K562 (cell line): ENCODE data around the gene PAK1IP1. TPM values are rescaled to one million over a fixed set of nuclear protein-coding genes. Genes with fewer than 3 reads are reported as not detected.

ENCODE experiments used
- CHCHD3 ChIP-seq: fragments of 250-450 bp; sonication (Bioruptor Pico); IDR thresholded peaks from 2 replicates; pipeline ENCODE4 v2.1.2; 2022; ENCODE audit warnings: mild to moderate bottlenecking
- ETV1 ChIP-seq: fragments of 450-650 bp; conservative IDR thresholded peaks from 2 replicates; pipeline ENCODE4 v1.6.1; 2016; ENCODE audit warnings: missing genetic modification characterization, control low read depth, low read depth, missing compliant biosample characterization
- GTF2F1 ChIP-seq: IDR thresholded peaks from 2 replicates; pipeline ENCODE4 v1.6.1; 2011; ENCODE audit warnings: low read depth, low read length, improper control_type of control experiment
- HDAC1 ChIP-seq, 2 experiments: fragments of 450-650 bp; IDR thresholded peaks; 2 replicates each; pipeline ENCODE4 v1.6.1; 2016 to 2017; ENCODE audit warnings: inconsistent platforms in 1 of 2, mild to moderate bottlenecking in 1 of 2, moderate library complexity in 1 of 2
- HDAC6 ChIP-seq: IDR thresholded peaks from 2 replicates; pipeline ENCODE4 v1.6.1; 2012; ENCODE audit warnings: low read depth, mild to moderate bottlenecking, control low read depth, inconsistent platforms, low read length, moderate library complexity
- HNRNPUL1 ChIP-seq: fragments of 200-400 bp; formaldehyde crosslinking; IDR thresholded peaks from 2 replicates; pipeline ENCODE4 v1.6.1; 2017; ENCODE audit warnings: low read length
- NFIC ChIP-seq: fragments of 450-650 bp; IDR thresholded peaks from 2 replicates; pipeline ENCODE4 v1.6.1; 2017; ENCODE audit warnings: mild to moderate bottlenecking, inconsistent platforms
- NRF1 ChIP-seq, 2 experiments: fragments of 450-650 bp; IDR thresholded peaks in 1 of 2; conservative IDR thresholded peaks in 1 of 2; 2 replicates each; pipeline ENCODE4 v1.6.1; 2014; ENCODE audit warnings: mild to moderate bottlenecking in 2 of 2
- POLR3A ChIP-seq: IDR thresholded peaks from 2 replicates; pipeline ENCODE4 v1.6.1; 2011; ENCODE audit warnings: borderline replicate concordance, mild to moderate bottlenecking, moderate library complexity; ENCODE audit not compliant: insufficient read length, insufficient read depth; ENCODE audit errors: extremely low read depth
- PURB ChIP-seq: sonication (generic); formaldehyde crosslinking; IDR thresholded peaks from 2 replicates; pipeline ENCODE4 v1.9.0; 2021; ENCODE audit warnings: low read depth, mild to moderate bottlenecking, missing genetic modification reagents
- RBM25 ChIP-seq: fragments of 200-400 bp; formaldehyde crosslinking; IDR thresholded peaks from 2 replicates; pipeline ENCODE4 v1.6.1; 2018; ENCODE audit warnings: low read length, low read depth, moderate library complexity; ENCODE audit not compliant: severe bottlenecking
- RBM34 ChIP-seq: fragments of 200-400 bp; formaldehyde crosslinking; IDR thresholded peaks from 2 replicates; pipeline ENCODE4 v1.6.1; 2018; ENCODE audit warnings: low read length, borderline replicate concordance; ENCODE audit not compliant: insufficient read depth
- RFX5 ChIP-seq: IDR thresholded peaks from 2 replicates; pipeline ENCODE4 v1.6.1; 2011; ENCODE audit warnings: low read depth, mild to moderate bottlenecking, improper control_type of control experiment, low read length
- SIN3B ChIP-seq: fragments of 450-650 bp; IDR thresholded peaks from 2 replicates; pipeline ENCODE4 v1.6.1; 2017; ENCODE audit warnings: low read depth, mild to moderate bottlenecking, moderate library complexity
- SMARCA4 ChIP-seq: fragments of 450-650 bp; IDR thresholded peaks from 2 replicates; pipeline ENCODE4 v1.6.1; 2016
- SMARCB1 ChIP-seq: IDR thresholded peaks from 2 replicates; pipeline ENCODE4 v1.6.1; 2011; ENCODE audit warnings: improper control_type of control experiment, low read depth; ENCODE audit not compliant: insufficient read length
- SRSF1 ChIP-seq: fragments of 200-400 bp; formaldehyde crosslinking; IDR thresholded peaks from 2 replicates; pipeline ENCODE4 v1.6.1; 2017; ENCODE audit warnings: mild to moderate bottlenecking, low read depth, low read length, moderate library complexity
- TAF9B ChIP-seq: fragments of 450-650 bp; IDR thresholded peaks from 2 replicates; pipeline ENCODE4 v1.6.1; 2018; ENCODE audit warnings: mild to moderate bottlenecking; ENCODE audit not compliant: partially characterized antibody
- ZFP1 ChIP-seq: fragments of 450-650 bp; formaldehyde crosslinking; IDR thresholded peaks from 2 replicates; pipeline ENCODE4 v1.4.0; 2020; ENCODE audit warnings: mild to moderate bottlenecking, mixed read lengths
- ZNF253 ChIP-seq: fragments of 250-450 bp; sonication (Bioruptor Pico); conservative IDR thresholded peaks from 2 replicates; pipeline ENCODE4 v1.6.1; 2021; ENCODE audit warnings: mild to moderate bottlenecking
- ZNF584 ChIP-seq: fragments of 200-800 bp; sonication (Bioruptor generic); IDR thresholded peaks from 2 replicates; pipeline ENCODE4 v1.6.1; 2016; ENCODE audit warnings: low read depth, mild to moderate bottlenecking, missing genetic modification characterization, missing compliant biosample characterization
- ZNF79 ChIP-seq: fragments of 250-450 bp; sonication (Bioruptor Pico); IDR thresholded peaks from 2 replicates; pipeline ENCODE4 v1.4.0; 2020; ENCODE audit warnings: low read depth, mild to moderate bottlenecking, moderate library complexity
- polyA plus RNA-seq, 8 experiments: library from polyadenylated mRNA; depleted of rRNA in 4 of 8; stranded (reverse) in 5 of 8; unstranded in 3 of 8; fragments of >200 nt; fragmentation: Nextera tagmentation in 2 of 8; fragmentation: Illumina TruSeq in 1 of 8; extraction: Ambion mirVana in 2 of 8; extraction: Trizol in 1 of 8; gene quantifications; 2 replicates each; pipeline versions ENCODE4 v1.2.1 to v1.2.3, GENCODE V29; 2011 to 2014; ENCODE audit warnings: inconsistent platforms in 1 of 8, missing spikeins in 1 of 8
- total RNA-seq, 7 experiments: library from RNA; depleted of rRNA in 6 of 7; stranded (reverse); fragments of >200 nt in 6 of 7; fragmentation: Illumina TruSeq in 2 of 7; extraction: Trizol in 2 of 7; gene quantifications; 2 replicates each; pipeline versions ENCODE4 v1.2.1 to v1.2.3, GENCODE V29; 2011 to 2021; ENCODE audit warnings: low replicate concordance in 1 of 7
- TF ChIP-seq, protein P1 (sequence below): fragments of 450-650 bp; formaldehyde crosslinking; conservative IDR thresholded peaks from 2 replicates; pipeline ENCODE4 v1.4.0; 2022; ENCODE audit warnings: mild to moderate bottlenecking, missing genetic modification characterization
- TF ChIP-seq, protein P2 (sequence below): sonication (generic); formaldehyde crosslinking; IDR thresholded peaks from 2 replicates; pipeline ENCODE4 v1.9.0; 2022; ENCODE audit warnings: mild to moderate bottlenecking, missing genetic modification reagents
- TF ChIP-seq, protein P3 (sequence below): fragments of 450-650 bp; IDR thresholded peaks from 2 replicates; pipeline ENCODE4 v1.6.1; 2014; ENCODE audit warnings: low read depth, mild to moderate bottlenecking, moderate library complexity, borderline replicate concordance
- TF ChIP-seq, protein P4 (sequence below): sonication (generic); formaldehyde crosslinking; IDR thresholded peaks from 2 replicates; pipeline ENCODE4 v1.8.0; 2022; ENCODE audit warnings: missing genetic modification reagents, mild to moderate bottlenecking, borderline replicate concordance

Gene PAK1IP1
- total and polyA plus RNA-seq, 9 of the 15 experiments (the other 6 are each of a cell fraction or from before 2014, with no cell fraction given) = 50.0 to 200 (median 87.0) TPM

DNA sequence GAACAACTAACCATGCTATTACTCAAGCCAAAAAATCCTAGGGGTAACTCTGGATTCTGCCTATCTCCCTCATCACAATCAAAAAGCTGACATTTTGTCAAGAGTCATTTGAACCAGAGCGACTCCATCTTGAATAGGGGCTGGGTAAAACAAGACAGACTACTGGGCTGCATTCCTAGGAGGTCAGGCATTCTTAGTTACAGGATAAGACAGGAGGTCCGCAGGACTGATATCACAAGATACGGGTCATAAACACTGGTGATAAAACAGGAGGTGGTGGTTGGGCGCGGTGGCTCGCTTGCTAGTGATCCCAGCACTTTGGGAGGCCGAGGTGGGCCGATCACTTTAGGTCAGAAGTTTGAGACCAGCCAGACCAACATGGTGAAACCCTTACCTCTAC, 32.6 kb upstream of the PAK1IP1 start (continued):
- TF ChIP-seq, protein P1, sequence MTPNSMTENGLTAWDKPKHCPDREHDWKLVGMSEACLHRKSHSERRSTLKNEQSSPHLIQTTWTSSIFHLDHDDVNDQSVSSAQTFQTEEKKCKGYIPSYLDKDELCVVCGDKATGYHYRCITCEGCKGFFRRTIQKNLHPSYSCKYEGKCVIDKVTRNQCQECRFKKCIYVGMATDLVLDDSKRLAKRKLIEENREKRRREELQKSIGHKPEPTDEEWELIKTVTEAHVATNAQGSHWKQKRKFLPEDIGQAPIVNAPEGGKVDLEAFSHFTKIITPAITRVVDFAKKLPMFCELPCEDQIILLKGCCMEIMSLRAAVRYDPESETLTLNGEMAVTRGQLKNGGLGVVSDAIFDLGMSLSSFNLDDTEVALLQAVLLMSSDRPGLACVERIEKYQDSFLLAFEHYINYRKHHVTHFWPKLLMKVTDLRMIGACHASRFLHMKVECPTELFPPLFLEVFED (CRISPR knock-in tag) = no peak
- TF ChIP-seq GTF2F1 (no peak), SRSF1 (no peak), HDAC1 (IDR thresholded peaks at IDR 0.05) (no peak), RBM34 (no peak), HDAC6 (no peak), NFIC (no peak), SIN3B (no peak), POLR3A (no peak), ETV1 (tag) (0 out of 2 replicates have a peak, but pooled peaks have one; percentile 14), RBM25 (no peak), NRF1 (conservative IDR thresholded peaks at IDR 0.05 in 1 of 2, IDR thresholded peaks at IDR 0.05 in 1 of 2) (no peak), ZFP1 (CRISPR knock-in tag) (peak; percentile 63; the same call in 1 of the 2 replicates), SMARCB1 (no peak), ZNF253 (CRISPR knock-in tag) (no peak), PURB (CRISPR knock-in tag) (no peak), HNRNPUL1 (no peak), ZNF584 (CRISPR knock-in tag) (peak; percentile 96), RFX5 (no peak), TAF9B (no peak), CHCHD3 (CRISPR knock-in tag) (no peak), ZNF79 (CRISPR knock-in tag) (peak; percentile 90), SMARCA4 (no peak)
- TF ChIP-seq, protein P2, sequence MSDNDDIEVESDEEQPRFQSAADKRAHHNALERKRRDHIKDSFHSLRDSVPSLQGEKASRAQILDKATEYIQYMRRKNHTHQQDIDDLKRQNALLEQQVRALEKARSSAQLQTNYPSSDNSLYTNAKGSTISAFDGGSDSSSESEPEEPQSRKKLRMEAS (CRISPR knock-in tag) = no peak
- TF ChIP-seq, protein P3, sequence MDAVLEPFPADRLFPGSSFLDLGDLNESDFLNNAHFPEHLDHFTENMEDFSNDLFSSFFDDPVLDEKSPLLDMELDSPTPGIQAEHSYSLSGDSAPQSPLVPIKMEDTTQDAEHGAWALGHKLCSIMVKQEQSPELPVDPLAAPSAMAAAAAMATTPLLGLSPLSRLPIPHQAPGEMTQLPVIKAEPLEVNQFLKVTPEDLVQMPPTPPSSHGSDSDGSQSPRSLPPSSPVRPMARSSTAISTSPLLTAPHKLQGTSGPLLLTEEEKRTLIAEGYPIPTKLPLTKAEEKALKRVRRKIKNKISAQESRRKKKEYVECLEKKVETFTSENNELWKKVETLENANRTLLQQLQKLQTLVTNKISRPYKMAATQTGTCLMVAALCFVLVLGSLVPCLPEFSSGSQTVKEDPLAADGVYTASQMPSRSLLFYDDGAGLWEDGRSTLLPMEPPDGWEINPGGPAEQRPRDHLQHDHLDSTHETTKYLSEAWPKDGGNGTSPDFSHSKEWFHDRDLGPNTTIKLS = no peak
- TF ChIP-seq, protein P4, sequence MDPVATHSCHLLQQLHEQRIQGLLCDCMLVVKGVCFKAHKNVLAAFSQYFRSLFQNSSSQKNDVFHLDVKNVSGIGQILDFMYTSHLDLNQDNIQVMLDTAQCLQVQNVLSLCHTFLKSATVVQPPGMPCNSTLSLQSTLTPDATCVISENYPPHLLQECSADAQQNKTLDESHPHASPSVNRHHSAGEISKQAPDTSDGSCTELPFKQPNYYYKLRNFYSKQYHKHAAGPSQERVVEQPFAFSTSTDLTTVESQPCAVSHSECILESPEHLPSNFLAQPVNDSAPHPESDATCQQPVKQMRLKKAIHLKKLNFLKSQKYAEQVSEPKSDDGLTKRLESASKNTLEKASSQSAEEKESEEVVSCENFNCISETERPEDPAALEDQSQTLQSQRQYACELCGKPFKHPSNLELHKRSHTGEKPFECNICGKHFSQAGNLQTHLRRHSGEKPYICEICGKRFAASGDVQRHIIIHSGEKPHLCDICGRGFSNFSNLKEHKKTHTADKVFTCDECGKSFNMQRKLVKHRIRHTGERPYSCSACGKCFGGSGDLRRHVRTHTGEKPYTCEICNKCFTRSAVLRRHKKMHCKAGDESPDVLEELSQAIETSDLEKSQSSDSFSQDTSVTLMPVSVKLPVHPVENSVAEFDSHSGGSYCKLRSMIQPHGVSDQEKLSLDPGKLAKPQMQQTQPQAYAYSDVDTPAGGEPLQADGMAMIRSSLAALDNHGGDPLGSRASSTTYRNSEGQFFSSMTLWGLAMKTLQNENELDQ = no peak
